Measurements from ENCODE around the gene PRSS50.

- TF ChIP-seq FOSL1 (IDR thresholded peaks at IDR 0.05; ENCODE audit: low read depth) = no peak
- TF ChIP-seq SP1 (IDR thresholded peaks at IDR 0.05; ENCODE audit: low read depth) = no peak
- no peak for TF ChIP-seq CTCF (IDR thresholded peaks at IDR 0.05 in 2 of 3, conservative IDR thresholded peaks at IDR 0.05 in 1 of 3; ENCODE audit: borderline replicate concordance in 1 of 3, insufficient read depth in 1 of 3, low read depth in 2 of 3, low read length in 2 of 3)
- peak; percentile 87 for TF ChIP-seq POLR2AphosphoS5 (IDR thresholded peaks at IDR 0.05; ENCODE audit: low read depth, low read length)
- no peak for TF ChIP-seq YY1 (IDR thresholded peaks at IDR 0.05; ENCODE audit: extremely low read depth, insufficient replicate concordance, low read depth, low read length)
These were observed 24.4 kb downstream of the PRSS50 start, which contains the start of gene ALS2CL for GRCh38 chr3:46693038-46693891.
